C4-2B (cell line): ENCODE measurements around the gene REC114.

Experiments used
- CTCF ChIP-seq: fragments of 450-650 bp; conservative IDR thresholded peaks from 2 replicates; pipeline ENCODE4 v1.5.1; 2017; ENCODE audit warnings: mild to moderate bottlenecking
- ZFX ChIP-seq: fragments of 450-650 bp; IDR thresholded peaks from 2 replicates; pipeline ENCODE4 v1.6.1; 2017

DNA sequence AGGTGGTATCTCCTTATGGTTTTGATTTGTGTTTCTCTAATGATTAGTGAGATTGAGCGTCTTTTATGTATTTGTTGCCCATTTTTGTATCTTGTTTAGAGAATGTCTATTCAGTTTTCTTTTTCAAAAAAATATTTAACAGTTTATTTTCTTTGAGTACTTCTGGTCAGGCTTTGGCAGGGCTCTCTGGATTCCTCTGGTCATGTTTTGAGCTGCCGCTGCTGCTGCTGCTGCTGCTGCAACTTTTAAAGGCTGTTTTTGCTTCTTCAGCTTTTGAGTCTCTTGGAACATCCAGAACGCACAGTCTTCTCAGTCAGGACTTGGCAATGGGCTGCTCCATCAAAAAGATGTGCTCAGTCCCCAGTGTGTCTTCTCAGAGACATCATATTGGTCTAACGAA, 40.1 kb downstream of the REC114 start:
- TF ChIP-seq ZFX: no peak
- TF ChIP-seq CTCF: no peak
